Measurements from ENCODE around the gene ANP32A.
A peak's percentile ranks its signal among the peaks of the same experiment; 100 is the strongest.

Gene ANP32A

GRCh38 chr15:68806220-68807060 lies 14.3 kb downstream of the ANP32A start:
- H3K27ac ChIP-seq: no peak overlapping the region
- H3K4me3 ChIP-seq: no peak overlapping the region

GRCh38 chr15:68802373-68802772 lies 18.3 kb downstream of the ANP32A start:
- Histone ChIP-seq H3K4me3 (no peak overlapping the region), H3K27ac (no peak overlapping the region)

- Histone ChIP-seq H3K4me3 (no peak overlapping the region), H3K27ac (peak overlapping the region in 4 of 21 experiments; percentile 14 to 34 (median 18))
Observed at GRCh38 chr15:68801572-68802148, 19.0 kb downstream of the ANP32A start.

GRCh38 chr15:68800875-68801274 lies 19.8 kb downstream of the ANP32A start:
- Histone ChIP-seq H3K27ac (no peak overlapping the region), H3K4me3 (no peak overlapping the region)

- H3K27ac ChIP-seq: peak overlapping the region in 1 of 21 experiments; percentile 17
- no peak overlapping the region for H3K4me3 ChIP-seq
Observed at GRCh38 chr15:68798346-68799094, 22.2 kb downstream of the ANP32A start.

GRCh38 chr15:68797599-68798345 lies 22.9 kb downstream of the ANP32A start:
- Histone ChIP-seq H3K27ac (no peak overlapping the region), H3K4me3 (no peak overlapping the region)

GRCh38 chr15:68797191-68797590 lies 23.5 kb downstream of the ANP32A start:
- Histone ChIP-seq H3K4me3 (no peak overlapping the region), H3K27ac (no peak overlapping the region)

GRCh38 chr15:68796576-68796975 lies 24.1 kb downstream of the ANP32A start:
- H3K4me3 ChIP-seq: no peak overlapping the region
- peak overlapping the region in 2 of 21 experiments; percentile 73 to 79 for H3K27ac ChIP-seq

- H3K4me3 ChIP-seq: peak overlapping the region in 1 of 7 experiments; percentile 2
- H3K27ac ChIP-seq: peak overlapping the region in 19 of 21 experiments; percentile 16 to 79 (median 66)
Observed at GRCh38 chr15:68795298-68795848, 25.3 kb downstream of the ANP32A start.

- Histone ChIP-seq H3K4me3 (no peak overlapping the region), H3K27ac (peak overlapping the region in 18 of 21 experiments; percentile 16 to 79 (median 62))
Observed at GRCh38 chr15:68794863-68795262, 25.8 kb downstream of the ANP32A start.

- peak overlapping the region in 16 of 21 experiments; percentile 16 to 79 (median 65) for H3K27ac ChIP-seq
- H3K4me3 ChIP-seq: no peak overlapping the region
Observed at GRCh38 chr15:68794307-68794706, 26.4 kb downstream of the ANP32A start.

- peak overlapping the region in 6 of 21 experiments; percentile 23 to 77 (median 72) for H3K27ac ChIP-seq
- H3K4me3 ChIP-seq: no peak overlapping the region
Observed at GRCh38 chr15:68793776-68794175, 26.9 kb downstream of the ANP32A start.

GRCh38 chr15:68792901-68793766 lies 27.6 kb downstream of the ANP32A start:
- H3K27ac ChIP-seq: peak overlapping the region in 5 of 21 experiments; percentile 9 to 73 (median 22)
- no peak overlapping the region for H3K4me3 ChIP-seq

- H3K4me3 ChIP-seq: no peak overlapping the region
- H3K27ac ChIP-seq: peak overlapping the region in 7 of 21 experiments; percentile 14 to 70 (median 47)
Observed at GRCh38 chr15:68791431-68792283, 29.0 kb downstream of the ANP32A start.

- Histone ChIP-seq H3K4me3 (no peak overlapping the region), H3K27ac (peak overlapping the region in 4 of 21 experiments; percentile 47 to 70 (median 56))
Observed at GRCh38 chr15:68790910-68791309, 29.8 kb downstream of the ANP32A start.

GRCh38 chr15:68790242-68790575 lies 30.5 kb downstream of the ANP32A start:
- H3K27ac ChIP-seq: peak overlapping the region in 9 of 21 experiments; percentile 4 to 74 (median 52)
- no peak overlapping the region for H3K4me3 ChIP-seq

GRCh38 chr15:68789534-68790241 lies 31.0 kb downstream of the ANP32A start:
- H3K27ac ChIP-seq: peak overlapping the region in 15 of 21 experiments; percentile 4 to 74 (median 50)
- H3K4me3 ChIP-seq: no peak overlapping the region
